Mesenteric fat pad (tissue), 1 donor: ENCODE measurements around the gene P2RX3. TPM values are rescaled to one million over a fixed set of nuclear protein-coding genes. Genes with fewer than 3 reads are reported as not detected.
"Not testable (repeated sequence)": the region's sequence is repeated elsewhere in the genome, so short reads cannot be mapped to it uniquely, and the experiment has no call there.

ENCODE experiments used
- DNase-seq: peaks from one replicate; pipeline ENCODE4 v3.0.0-alpha.2; 2020; ENCODE audit warnings: low spot score
- total RNA-seq: library from RNA; stranded (reverse); fragmentation: NEBNext Ultra II Directional; extraction: Animal tissue kit (Norgen Biotek cat#: 25700); gene quantifications from one replicate; pipeline ENCODE4 v1.2.1, GENCODE V29; 2021
- donor health status: DM: yes; HTN: yes; CAD: no.

P2RX3 gene
- total RNA-seq, 1 donor from 2014 or later: not detected

DNA sequence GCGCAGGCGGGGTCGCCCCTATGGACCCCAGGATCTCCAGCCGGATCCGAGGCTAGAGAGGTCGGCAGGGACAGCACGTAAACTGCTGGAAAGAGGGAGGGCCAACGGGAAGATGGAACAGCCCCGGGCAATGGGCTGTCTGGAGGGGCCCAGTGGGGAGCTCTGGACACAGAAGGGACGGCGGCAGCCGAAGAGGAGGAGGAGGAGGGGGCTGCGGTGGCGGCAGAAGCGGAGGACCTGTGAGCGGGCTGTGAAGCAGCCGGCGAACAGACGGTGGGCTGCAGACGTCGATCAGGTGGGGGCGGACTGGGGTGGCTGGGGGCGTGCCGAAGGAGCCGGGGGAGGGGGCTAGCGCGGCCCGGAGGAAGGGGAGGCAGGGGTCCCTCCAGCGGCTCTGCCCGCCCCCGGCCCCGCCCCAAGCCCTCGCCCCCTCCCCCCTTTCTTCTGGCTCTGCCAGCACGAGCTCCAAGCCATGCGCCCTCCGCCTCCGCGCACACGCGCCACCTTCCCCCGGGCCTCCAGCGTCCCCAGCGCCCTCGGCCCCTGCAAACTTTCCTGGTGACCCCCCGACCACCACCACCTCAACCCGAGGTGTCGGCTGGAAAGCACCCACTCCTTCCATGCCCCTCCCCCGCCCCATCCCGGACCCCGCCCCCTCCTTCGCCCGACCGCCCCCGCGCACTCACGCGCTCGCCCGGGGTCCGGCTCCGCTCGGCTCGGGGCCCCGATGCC is 13.8 kb upstream of the P2RX3 start:
- no peak for DNase-seq

DNA sequence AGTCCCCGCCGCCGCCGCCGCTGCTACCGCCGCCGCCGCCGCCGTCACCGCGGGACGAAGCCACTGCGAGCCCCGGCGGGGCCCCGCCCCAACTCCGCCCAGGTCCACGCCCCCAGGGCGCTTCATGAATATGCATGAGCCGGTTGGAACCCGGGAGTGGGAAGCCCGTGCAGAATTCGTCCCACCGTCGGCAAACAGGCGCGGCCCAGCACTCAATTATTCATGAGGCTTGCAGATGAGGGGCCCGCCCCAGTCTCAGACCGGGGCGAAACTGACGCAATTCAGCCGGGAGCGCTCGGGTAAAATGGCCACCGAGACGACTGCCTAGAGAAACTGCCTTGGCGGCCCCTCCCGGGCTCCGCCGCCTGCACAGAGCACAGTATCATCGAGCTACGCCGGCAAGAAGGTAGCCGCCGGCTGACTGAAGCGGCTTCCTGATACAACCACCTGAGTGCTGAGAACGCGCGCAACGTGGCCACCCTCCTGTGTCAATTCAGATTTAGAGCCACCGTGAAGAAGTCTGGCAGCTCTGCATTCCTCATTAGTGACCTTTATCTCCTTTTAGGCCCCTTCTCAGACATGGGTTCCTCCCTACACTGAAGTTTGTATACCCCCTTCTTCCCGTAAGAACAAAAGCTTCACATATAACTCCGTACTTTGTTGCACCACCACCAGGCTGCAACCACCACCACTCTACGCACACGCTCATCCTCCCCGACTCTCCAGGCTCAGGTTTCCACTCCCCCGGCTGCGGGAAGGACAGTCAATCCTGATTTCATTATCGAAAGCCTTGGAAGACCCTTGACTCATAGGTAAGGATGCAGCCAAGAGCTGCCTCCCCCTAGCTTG is 13.0 kb upstream of the P2RX3 start, which contains the start of gene TNKS1BP1:
TSS of gene TNKS1BP1 (minus strand) at position 67 of the 849 bp plus-strand sequence. CDS start 3,067 bp downstream, outside the sequence.
- DNase-seq: peak; percentile 99

DNA sequence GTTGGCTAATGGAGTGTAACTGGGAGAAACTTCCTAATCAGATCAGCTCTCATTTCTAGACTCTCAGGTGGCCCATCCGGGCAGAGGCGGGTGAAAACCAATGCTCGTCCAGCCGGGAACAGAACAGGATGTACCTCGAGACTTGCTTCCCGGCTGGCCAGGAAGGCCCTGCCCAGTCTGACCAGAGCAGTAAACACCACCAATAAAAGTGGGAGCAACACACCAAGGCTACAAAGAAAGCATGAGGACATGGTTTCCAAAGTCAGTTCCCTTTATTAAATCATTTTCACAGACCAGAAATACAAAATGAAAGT is 12.5 kb upstream of the P2RX3 start:
- no peak for DNase-seq

DNA sequence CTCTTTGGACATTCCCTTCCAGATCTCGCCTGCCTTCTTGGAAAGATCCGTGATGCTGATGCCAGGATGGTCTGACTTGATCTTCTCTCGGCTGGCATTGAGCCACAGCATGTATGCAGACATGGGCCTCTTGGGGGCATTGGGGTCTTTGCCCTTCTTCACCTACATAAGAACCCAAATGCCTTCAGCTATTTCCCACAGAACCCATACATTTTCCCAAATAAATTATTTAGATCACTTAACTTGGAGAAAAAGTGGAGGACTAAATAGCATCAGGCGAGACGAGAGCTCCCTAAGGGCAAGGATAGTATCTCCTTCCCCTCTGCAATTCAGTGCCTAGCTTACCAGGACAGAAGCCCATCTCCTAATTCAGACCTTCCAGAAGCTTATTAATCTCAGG is 10.4 kb upstream of the P2RX3 start:
- no peak for DNase-seq

DNA sequence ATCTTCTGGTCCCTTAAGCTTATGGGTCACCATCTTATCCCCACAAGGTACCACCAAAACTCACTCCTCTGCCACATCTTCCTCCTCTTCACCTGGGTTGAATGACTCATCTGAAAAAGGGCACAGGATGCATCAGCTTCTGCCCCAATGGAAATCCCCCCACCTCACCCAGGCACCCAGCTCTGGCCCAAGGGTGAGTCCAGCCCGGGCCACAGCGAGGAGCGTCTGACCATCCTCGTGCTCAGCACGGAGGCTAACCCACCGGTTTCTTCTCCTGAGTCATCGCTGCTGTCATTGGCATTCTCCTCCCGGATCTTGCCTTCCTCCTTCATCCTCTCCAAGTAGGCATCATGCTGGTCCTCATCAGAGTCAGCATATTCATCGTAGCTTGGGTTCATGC is 8.1 kb upstream of the P2RX3 start:
- DNase-seq: no peak

DNA sequence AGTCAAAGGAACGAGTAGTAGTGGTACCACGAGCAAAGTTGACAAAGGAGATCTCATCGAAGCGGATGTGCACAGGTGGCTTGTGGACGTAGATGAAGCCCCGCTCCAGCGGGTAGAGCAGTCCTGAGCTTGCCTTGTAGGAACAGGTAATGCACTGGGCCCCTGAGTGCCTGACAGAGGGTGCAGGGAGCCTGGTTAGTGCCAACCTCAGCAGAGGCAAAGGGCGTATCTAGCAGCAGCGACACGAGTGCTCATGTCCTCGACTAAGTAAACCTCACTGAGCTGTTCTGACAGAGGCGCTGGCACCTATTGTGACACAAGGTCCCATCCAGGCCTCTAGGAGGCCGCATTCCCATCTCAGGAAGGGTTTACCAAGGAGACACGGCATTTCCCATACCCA is 6.4 kb upstream of the P2RX3 start:
- DNase-seq: no peak

DNA sequence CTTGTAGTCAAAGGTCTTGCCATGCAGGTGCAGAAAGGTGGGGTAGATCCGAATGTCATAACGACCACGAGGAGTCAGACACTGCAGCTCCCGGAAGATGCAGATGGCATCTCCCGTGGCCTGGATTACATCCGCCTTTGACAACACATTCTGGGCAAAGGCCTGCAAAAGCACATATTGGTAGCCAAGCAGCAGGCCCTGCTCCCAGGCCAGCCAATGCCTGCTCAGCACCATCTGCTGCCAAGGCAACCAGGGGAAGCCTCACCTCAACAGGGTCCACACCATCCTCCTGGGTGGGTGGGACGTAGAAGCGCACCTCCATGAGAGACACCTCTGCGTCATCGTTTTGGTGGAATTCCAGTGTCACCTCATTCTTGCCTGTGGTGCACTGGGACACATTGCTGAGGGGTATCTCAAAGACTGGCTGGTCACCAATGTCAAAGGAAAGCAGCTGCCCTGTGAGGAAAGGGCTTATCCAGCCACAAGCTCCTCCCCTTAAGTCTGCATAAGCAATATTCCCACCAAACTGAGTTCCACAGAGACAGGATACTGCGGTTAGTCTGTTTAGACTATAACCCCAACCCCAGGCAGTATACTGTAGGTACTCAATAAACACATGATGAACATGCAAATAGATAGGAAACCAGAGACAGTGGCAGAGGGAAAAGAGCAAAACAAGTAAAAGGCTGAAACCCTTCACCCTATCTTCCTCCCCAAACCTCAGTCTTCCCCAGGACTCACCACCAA is 5.3 kb upstream of the P2RX3 start:
- DNase-seq: no peak

DNA sequence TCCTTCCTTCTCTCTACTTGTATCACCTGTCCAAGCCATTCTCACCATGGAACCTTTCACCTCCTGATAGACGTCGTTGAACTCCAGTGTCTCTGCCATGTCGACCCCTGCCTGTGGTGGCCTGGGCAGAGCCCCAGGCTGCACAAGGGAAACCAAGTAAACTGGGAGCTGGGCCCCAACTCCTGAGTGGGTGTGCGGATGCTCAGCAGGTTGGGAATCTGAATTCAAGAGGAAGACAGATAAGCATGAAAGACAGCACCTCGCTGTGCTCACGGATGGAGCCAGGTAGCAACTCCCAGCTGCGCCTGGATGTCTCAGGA is 3.2 kb upstream of the P2RX3 start:
- DNase-seq: no peak

DNA sequence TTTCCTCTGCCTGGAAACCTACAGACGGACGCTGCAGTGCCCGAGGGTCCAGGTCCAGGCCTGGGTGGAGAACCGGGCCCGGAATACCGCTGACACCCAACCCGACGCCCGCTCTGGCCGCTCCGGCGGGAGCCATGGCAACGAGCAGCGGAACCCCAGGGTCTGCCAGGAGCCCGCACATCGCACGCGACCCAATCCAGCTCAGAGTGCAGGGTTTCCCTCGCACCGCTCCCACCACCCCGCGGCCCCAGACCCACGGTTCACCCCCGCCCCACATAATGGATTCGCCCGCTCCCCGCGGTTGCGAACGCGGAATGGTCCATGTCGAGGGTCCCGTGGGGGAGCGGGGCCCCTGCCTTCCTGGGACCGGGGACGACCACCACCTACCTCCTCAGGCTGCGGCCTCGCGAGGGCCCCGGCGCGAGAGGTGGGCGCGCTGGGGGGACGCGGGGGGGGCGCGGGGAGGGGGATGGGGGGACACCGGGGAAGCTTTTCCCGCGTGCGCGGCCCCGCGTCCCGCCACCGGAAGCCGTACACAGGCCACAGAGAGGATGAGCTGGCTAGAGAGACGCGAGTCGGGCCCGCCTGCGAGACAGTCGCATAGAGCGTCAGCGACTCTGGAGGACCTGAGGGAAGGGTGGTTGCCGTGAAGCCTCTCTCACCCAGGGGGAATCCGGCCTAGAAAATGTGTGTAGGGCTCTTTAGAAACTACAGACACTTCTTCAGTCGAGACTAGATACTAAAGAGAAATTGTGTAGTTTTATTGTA is 2.6 kb upstream of the P2RX3 start, which contains the start of gene SSRP1:
TSS of gene SSRP1 (minus strand) at position 550 of the 768 bp plus-strand sequence. CDS start 771 bp downstream, outside the sequence.
- peak; percentile 95 for DNase-seq

DNA sequence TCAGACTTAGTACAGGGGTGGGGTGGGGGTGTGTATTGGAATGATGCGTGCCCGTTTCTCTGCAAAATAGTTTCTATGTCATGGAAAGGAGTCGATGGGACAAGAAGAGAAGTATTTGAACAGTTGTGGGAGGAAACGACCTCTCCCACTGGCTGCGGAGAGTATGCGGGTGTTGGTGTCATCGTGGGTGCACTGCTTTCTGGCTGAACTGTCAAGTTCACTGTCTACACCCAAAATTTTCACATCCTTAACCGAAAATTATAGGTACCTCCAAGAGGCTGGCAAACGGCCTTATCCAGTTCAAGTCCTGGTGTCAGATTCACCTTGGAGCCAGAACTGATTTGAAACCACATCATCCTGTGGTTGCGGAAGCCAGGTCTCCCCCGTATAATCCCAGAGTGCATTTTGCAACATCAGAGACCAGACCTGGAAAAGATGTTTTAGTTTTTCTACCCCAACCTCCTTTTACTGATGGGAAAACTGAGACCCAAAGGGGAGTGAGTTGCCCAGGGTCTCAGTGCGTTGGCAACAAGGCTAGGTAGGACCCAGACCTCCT is 2.0 kb upstream of the P2RX3 start:
- no peak for DNase-seq

DNA sequence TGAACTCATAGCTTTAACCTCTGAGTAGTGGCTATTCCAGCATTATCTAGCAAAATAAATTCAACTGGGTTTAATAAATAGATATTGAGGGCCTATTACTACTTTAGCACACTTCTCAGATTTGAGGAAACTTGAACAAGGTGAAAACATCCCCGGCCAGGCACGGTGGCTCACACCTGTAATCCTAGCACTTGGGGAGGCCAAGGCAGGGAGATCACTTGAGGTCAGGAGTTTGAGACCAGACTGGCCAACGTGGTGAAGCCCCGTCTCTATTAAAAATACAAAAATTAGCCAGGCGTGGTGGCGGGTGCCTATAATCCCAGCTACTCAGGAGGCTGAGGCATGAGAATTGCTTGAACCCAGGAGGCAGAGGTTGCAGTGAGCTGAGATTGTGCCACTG is 1.3 kb upstream of the P2RX3 start:
- not testable (repeated sequence) for DNase-seq

DNA sequence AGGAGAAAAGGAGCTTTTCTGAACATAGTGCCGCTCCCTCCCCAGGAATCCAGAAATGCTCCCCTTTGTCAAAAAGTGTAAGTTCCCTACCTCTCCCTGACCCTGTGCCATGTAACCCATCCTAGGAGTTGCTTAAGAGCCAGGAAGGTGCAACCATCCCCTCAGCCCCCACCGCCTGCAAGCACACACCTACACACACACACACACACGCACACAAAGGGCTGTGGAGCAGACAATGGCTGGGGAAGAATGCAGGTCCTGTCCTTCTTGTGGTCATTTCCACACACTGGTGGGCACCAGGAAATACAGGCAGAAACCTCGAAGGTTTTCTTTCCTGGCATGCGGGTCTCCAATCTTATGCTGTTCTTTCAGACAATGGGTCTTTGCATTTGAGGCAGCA is 1.2 kb downstream of the P2RX3 start:
- no peak for DNase-seq

DNA sequence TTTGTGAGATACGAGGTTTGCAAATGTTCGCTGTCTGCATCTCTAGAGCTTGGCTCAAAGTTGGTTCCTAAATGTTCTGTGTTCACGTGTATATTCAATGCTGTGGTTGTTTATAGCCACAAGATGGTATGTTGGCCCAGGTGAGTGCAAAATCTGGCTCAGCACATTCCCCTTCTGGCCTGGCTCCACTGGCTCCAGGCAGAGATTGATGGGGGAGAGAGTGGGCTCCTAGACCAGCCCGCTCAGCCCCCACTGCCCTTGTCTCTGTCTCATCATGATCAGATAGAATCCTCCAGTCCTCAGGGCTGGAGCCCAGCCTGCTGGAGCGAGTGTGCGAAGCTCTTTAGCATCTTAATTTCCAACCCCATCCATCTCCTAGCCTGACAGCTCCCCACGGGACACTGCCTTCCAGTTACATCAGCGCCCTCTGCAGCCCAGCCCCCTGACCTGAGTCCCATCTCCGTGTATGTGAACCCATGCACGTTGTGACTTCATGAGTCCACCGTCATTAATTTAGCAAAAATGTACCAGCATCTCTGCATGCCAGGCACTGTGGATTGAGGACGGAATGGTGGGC is 2.0 kb downstream of the P2RX3 start:
- DNase-seq: no peak

DNA sequence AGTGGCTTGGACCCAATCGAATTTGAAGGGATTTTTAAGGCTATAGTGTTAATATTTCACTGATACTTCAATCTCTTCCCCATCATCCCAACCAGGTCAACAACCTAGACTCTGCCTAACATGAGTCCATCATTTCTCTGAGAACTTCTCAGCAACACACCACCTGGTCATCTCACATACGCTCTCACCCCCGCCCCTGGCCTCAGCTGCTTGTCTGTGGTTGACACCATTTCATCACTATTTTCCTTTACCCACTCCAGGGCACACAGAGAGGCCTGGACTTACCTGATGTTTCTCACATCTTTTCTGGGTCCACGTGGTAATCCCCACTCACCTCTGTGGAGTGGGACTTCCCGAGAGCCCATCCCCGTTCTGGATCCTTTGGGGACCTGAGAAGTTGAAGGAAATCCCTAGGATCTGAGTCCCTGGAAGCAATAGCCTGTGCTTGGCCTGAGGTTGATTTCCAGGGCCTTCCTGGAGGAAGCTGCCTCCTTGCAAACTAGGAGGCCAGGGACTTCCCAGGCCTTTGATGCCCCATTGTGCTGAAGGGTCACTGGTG is 3.2 kb downstream of the P2RX3 start:
- DNase-seq: no peak

DNA sequence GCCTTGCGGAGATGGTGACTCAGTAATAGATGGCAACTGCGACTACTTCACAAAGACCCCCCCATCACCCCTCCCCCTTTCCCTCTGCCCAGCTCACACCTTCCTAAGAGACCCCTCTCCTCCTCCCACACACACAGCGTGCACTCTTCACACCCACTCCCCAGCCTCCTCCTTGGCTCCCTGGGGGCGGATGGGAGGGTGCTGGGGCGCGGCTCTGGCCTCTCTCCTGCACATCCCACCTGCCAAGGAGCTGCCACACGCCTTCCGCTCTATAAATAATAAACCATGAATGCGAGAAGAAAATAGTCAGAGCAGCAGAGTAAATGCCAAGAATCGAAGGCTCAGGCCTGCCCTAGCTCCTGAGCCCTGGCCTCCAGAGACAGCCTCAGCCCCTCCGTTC is 4.5 kb downstream of the P2RX3 start:
- no peak for DNase-seq

DNA sequence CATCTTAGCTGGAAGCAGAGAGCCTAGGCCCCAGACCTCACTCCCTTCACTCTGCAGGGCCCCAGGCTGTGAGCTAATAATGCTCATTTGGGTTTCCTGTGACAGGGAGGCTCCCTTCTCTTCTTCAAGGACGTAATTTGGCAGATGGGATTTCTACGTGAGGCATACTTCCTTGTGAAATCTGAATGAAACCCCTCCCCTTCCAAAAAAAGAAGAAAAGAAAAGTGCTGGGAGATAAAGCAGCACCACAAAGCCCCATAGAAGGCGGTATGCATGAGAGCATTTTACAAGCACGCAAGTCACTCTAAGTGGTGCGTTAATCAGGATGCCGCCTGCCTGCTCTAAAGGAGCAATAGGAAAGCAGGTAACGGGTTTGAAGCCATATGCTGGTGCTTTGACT is 5.7 kb downstream of the P2RX3 start:
- no peak for DNase-seq

DNA sequence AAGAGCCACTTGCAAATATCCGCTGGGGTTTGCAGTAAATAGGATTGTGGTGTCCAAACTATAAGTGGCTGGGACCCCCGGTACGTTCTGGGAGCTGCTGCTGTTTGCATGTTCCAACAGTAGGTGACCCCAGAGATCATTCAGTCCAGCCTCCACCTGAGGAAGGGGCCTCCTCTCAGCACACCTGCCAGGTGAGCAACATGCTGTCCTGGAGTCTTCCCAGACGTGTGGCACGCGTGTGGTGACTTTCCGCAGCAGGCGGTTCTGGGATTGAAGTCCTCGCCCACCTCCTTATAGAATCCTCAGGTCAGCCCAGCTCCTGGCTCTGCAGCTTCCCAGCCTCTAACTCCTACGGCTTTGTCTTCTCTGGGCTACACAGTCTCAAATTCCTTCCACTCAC is 6.7 kb downstream of the P2RX3 start:
- no peak for DNase-seq

DNA sequence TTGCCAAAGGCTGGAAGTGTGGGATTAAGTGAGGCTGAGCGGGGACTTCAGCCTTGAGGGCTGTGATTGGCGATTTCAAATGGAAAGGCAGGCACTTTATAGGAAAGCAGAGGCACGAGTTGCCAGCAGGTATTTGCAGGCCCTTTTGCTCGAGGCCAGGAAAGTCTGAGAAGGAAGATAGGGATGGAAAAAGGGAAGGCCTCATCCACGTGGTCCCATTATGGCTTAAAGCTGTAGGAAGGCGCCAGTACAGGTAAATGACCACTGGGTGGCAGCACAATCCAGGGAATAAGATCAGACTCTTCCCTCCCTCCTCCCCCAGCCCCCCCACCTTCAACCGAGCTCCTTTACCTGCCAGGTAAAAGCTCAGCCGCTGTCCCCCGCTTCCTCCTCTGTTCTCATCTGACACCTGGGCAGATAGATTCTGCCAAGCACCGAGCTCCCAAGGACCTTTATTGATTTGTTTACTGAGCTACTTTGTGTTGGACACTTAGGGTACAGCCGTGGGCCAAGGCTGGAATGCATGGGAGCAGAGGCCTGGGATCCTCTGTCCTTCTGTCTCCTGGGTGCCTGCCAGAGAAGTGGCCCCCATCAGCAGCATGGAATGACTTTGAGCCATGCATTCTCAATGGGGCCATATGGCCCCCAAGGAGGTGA is 7.5 kb downstream of the P2RX3 start:
- no peak for DNase-seq

DNA sequence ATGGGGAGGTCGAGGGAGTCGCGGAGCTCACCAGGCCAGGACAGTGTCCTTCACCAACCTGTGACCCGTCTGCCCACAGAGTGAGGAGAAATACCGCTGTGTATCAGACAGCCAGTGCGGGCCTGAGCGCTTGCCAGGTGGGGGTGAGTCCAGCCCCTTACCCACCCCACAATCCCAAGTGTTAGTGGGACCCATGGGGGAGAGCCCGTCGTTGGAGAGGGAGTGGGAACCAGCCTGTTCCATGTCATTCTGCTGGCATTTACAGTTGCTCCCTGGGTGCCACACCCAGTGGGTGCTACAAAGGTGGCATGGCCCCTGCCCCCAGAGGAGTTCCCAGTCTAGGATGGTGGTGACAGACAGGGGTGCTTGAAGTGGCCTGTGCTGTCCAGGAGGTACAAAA is 9.2 kb downstream of the P2RX3 start:
- no peak for DNase-seq

DNA sequence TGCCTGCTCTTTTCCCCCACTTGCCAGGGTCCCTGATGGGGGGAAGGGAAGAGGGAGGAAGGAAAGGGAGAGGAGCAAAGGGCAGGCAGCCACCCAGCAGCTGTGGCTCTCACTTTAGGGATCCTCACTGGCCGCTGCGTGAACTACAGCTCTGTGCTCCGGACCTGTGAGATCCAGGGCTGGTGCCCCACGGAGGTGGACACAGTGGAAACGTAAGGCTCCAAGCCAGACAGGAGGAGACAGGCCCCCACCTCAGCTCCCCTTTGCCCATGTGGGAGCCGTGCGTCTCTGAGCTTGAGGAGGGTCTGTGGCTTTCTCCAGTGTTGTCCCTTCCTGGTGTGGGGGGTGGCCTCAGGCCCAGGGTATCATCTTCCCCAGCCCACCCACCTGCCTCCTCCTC is 9.9 kb downstream of the P2RX3 start:
- no peak for DNase-seq
